HepG2 (cell line): ENCODE data around the gene ARFGAP2. TPM values are rescaled to one million over a fixed set of nuclear protein-coding genes. Genes with fewer than 3 reads are reported as not detected.

Source experiments
- ATAC-seq: fragments of 200-7000 bp; cut with Tn5 transposase; 3 replicates; pipeline ENCODE4 v1.9.1; 2020; ENCODE audit warnings: mild to moderate bottlenecking, moderate library complexity
- BruUV-seq: library from RNA; stranded (reverse); fragments of 400-500 nt; replicated peaks from 2 replicates; lab custom pipeline; 2021; lab: Mats Ljungman, UMichigan
- CTCF ChIA-PET: fragments of 300-600 bp; formaldehyde crosslinking; extraction: SDS; loops from one replicate; lab custom pipeline; 2021; ENCODE audit warnings: low total read pairs, inconsistent platforms, low intra/inter-chr PET ratio; lab: Yijun Ruan, JAX
- POLR2A ChIA-PET: fragments of 350-600 bp; sonication (Branson Sonifier 250); formaldehyde crosslinking; loops from one replicate; lab custom pipeline; 2020; ENCODE audit warnings: antibody characterized with exemption, inconsistent platforms; lab: Yijun Ruan, JAX
- DNase-seq: peaks from one replicate; pipeline ENCODE4 v3.0.0-alpha.2; 2015; ENCODE audit warnings: low spot score
- FAIRE-seq: peaks from 3 replicates; lab custom pipeline; 2011; peaks lifted over from hg19 to GRCh38; lab: Jason Lieb, UNC
- H2AFZ ChIP-seq: one replicate; pipeline ENCODE4 v1.6.1; 2011; ENCODE audit warnings: low read length, inconsistent platforms
- H3K27ac ChIP-seq: fragments of 300-600 bp; 3 replicates; pipeline ENCODE4 v1.8.0; 2011; ENCODE audit warnings: mixed run types, mild to moderate bottlenecking, mixed read lengths, low read length, inconsistent platforms; ENCODE audit not compliant: insufficient read depth; ENCODE audit errors: extremely low read length
- H3K27me3 ChIP-seq, 2 experiments: fragments of 200-600 bp in 1 of 2; 2 replicates in 1 of 2; 3 replicates in 1 of 2; pipeline versions ENCODE4 v1.6.0 to v1.8.0; 2011; ENCODE audit warnings: low read length in 2 of 2, mild to moderate bottlenecking in 2 of 2, moderate library complexity in 2 of 2, inconsistent platforms in 1 of 2; ENCODE audit not compliant: insufficient read depth in 2 of 2, control insufficient read depth in 1 of 2
- H3K36me3 ChIP-seq, 2 experiments: fragments of 200-600 bp in 1 of 2; replicated peaks in 1 of 2; 2 replicates in 1 of 2; 3 replicates in 1 of 2; pipeline versions ENCODE4 v1.5.1 to v1.8.0; 2011; ENCODE audit warnings: low read length in 2 of 2, inconsistent platforms in 1 of 2; ENCODE audit not compliant: insufficient read depth in 2 of 2, control insufficient read depth in 1 of 2
- H3K4me1 ChIP-seq: 2 replicates; pipeline ENCODE4 v1.5.1; 2012; ENCODE audit warnings: low read length, inconsistent platforms; ENCODE audit not compliant: insufficient read depth
- H3K4me2 ChIP-seq: 2 replicates; pipeline ENCODE4 v1.6.0; 2011; ENCODE audit warnings: low read depth, low read length, inconsistent platforms
- H3K4me3 ChIP-seq, 3 experiments: fragments of 200-600 bp in 1 of 3; sonication (generic), shearing (Covaris generic) in 1 of 3; replicated peaks in 1 of 3; 2 replicates each; pipeline ENCODE4 v1.5.1; 2011 to 2016; ENCODE audit warnings: low read length in 3 of 3, inconsistent platforms in 2 of 3, low read depth in 2 of 3, mild to moderate bottlenecking in 2 of 3, control low read depth in 1 of 3, mixed read lengths in 1 of 3; ENCODE audit not compliant: insufficient read depth in 1 of 3
- H3K79me2 ChIP-seq: one replicate; pipeline ENCODE4 v1.6.1; 2011; ENCODE audit warnings: low read length, inconsistent platforms; ENCODE audit not compliant: insufficient read depth
- H3K9ac ChIP-seq: 2 replicates; pipeline ENCODE4 v1.6.0; 2011; ENCODE audit warnings: mild to moderate bottlenecking, low read depth, low read length, inconsistent platforms; ENCODE audit not compliant: insufficient read depth
- H3K9me3 ChIP-seq: 2 replicates; pipeline ENCODE4 v1.5.1; 2012; ENCODE audit warnings: mild to moderate bottlenecking, low read length
- H4K20me1 ChIP-seq: 2 replicates; pipeline ENCODE4 v1.6.0; 2011; ENCODE audit warnings: inconsistent platforms, mild to moderate bottlenecking, low read length, moderate library complexity; ENCODE audit not compliant: insufficient read depth
- MIER2 ChIP-seq: IDR thresholded peaks from 2 replicates; pipeline ENCODE4 v1.6.1; 2016; ENCODE audit warnings: missing biosample characterization, missing genetic modification reagents
- MTA1 ChIP-seq: sonication (generic); formaldehyde crosslinking; IDR thresholded peaks from 2 replicates; pipeline ENCODE4 v1.4.0; 2020; ENCODE audit warnings: missing genetic modification reagents, mild to moderate bottlenecking, borderline replicate concordance
- MXI1 ChIP-seq: IDR thresholded peaks from 3 replicates; pipeline ENCODE4 v1.6.1; 2012; ENCODE audit warnings: low read depth, low read length, inconsistent platforms, borderline replicate concordance
- PHF5A ChIP-seq: IDR thresholded peaks from one replicate; pipeline ENCODE4 v1.6.1; 2018; ENCODE audit warnings: low read depth, missing genetic modification reagents; ENCODE audit not compliant: unreplicated experiment
- TCF7 ChIP-seq: sonication (generic); IDR thresholded peaks from 2 replicates; pipeline ENCODE4 v1.6.1; 2016; ENCODE audit warnings: antibody characterized with exemption, low read depth
- ZBTB38 ChIP-seq: sonication (generic); formaldehyde crosslinking; IDR thresholded peaks from 2 replicates; pipeline ENCODE4 v1.5.1; 2020; ENCODE audit warnings: mild to moderate bottlenecking, missing genetic modification reagents
- ZEB1 ChIP-seq: IDR thresholded peaks from 2 replicates; pipeline ENCODE4 v1.6.1; 2012; ENCODE audit warnings: mild to moderate bottlenecking, low read depth, inconsistent platforms; ENCODE audit not compliant: insufficient replicate concordance
- ZNF296 ChIP-seq: sonication (generic); formaldehyde crosslinking; conservative IDR thresholded peaks from 2 replicates; pipeline ENCODE4 v1.5.0; 2020; ENCODE audit warnings: mild to moderate bottlenecking, missing genetic modification reagents
- ZNF354B ChIP-seq: sonication (generic); formaldehyde crosslinking; IDR thresholded peaks from 2 replicates; pipeline ENCODE4 v1.8.0; 2022; ENCODE audit warnings: mild to moderate bottlenecking, missing genetic modification reagents
- ZNF672 ChIP-seq: sonication (generic); formaldehyde crosslinking; IDR thresholded peaks from 2 replicates; pipeline ENCODE4 v1.8.1; 2022; ENCODE audit warnings: missing genetic modification reagents
- ZNF777 ChIP-seq: sonication (generic); formaldehyde crosslinking; IDR thresholded peaks from 2 replicates; pipeline ENCODE4 v1.4.0; 2020; ENCODE audit warnings: missing genetic modification reagents
- ZNF781 ChIP-seq: sonication (generic); formaldehyde crosslinking; IDR thresholded peaks from 2 replicates; pipeline ENCODE4 v1.5.1; 2020; ENCODE audit warnings: borderline replicate concordance, mild to moderate bottlenecking, missing genetic modification reagents; ENCODE audit errors: not compliant biosample characterization
- WGBS: methylation state at CpG from one replicate; pipeline ENCODE4 v1.1.6; 2017; ENCODE audit warnings: low lambda C conversion rate; 5-methylcytosine and 5-hydroxymethylcytosine counted together
- in situ Hi-C: cut with HindIII; loops from 2 replicates; pipeline ENCODE4 v1.10.0; 2017; ENCODE audit warnings: low pct_unique_long_range_greater_than_20kb; ENCODE audit not compliant: extremely low pct_ligation_motif_present
- intact Hi-C: fragments of 100-400 bp; cut with micrococcal nuclease; formaldehyde crosslinking; loops from one replicate; pipeline ENCODE4 v1.10.0; 2022; ENCODE audit not compliant: unreplicated experiment
- polyA plus RNA-seq, 8 experiments: library from polyadenylated mRNA; depleted of rRNA in 3 of 8; stranded (reverse) in 7 of 8; unstranded in 1 of 8; fragments of >200 nt; fragmentation: Illumina TruSeq in 4 of 8; extraction: Trizol in 4 of 8; gene quantifications; 2 replicates each; pipeline versions ENCODE4 v1.2.1 to v1.2.3, GENCODE V29; 2011 to 2016; ENCODE audit warnings: low read depth in 4 of 8, missing spikeins in 1 of 8, mixed read lengths in 1 of 8; ENCODE audit not compliant: insufficient read depth in 1 of 8
- total RNA-seq, 5 experiments: library from RNA; depleted of rRNA; stranded (reverse); fragments of >200 nt; fragmentation: Illumina TruSeq; extraction: Trizol; gene quantifications; 2 replicates each; pipeline ENCODE4 v1.2.3, GENCODE V29; 2016; ENCODE audit warnings: low read depth in 1 of 5
- TF ChIP-seq, protein P1 (sequence below): sonication (generic); formaldehyde crosslinking; IDR thresholded peaks from 2 replicates; pipeline ENCODE4 v1.8.1; 2023; ENCODE audit warnings: missing genetic modification reagents, mild to moderate bottlenecking, borderline replicate concordance
- TF ChIP-seq, protein P2 (sequence below): sonication (generic); formaldehyde crosslinking; IDR thresholded peaks from 2 replicates; pipeline ENCODE4 v1.5.1; 2020; ENCODE audit warnings: missing genetic modification reagents, mild to moderate bottlenecking, borderline replicate concordance
- TF ChIP-seq, protein P3 (sequence below): sonication (generic); formaldehyde crosslinking; IDR thresholded peaks from 2 replicates; pipeline ENCODE4 v1.4.0; 2020; ENCODE audit warnings: missing genetic modification reagents, borderline replicate concordance
- TF ChIP-seq, protein P4 (sequence below): sonication (generic); formaldehyde crosslinking; IDR thresholded peaks from 2 replicates; pipeline ENCODE4 v1.9.0; 2022; ENCODE audit warnings: low read depth, missing genetic modification reagents

ARFGAP2 gene
- total and polyA plus RNA-seq, 2 of the 13 experiments (the other 11 are each of a cell fraction or from before 2014, with no cell fraction given), result 32.3 to 75.3 TPM

- TF ChIP-seq MIER2 (CRISPR knock-in tag) (no peak), TCF7 (no peak), ZNF296 (CRISPR knock-in tag) (no peak), ZNF781 (CRISPR knock-in tag) (no peak), ZEB1 (peak; percentile 30), ZBTB38 (no peak; the same call in 1 of the 2 replicates)
- TF ChIP-seq, protein P1, sequence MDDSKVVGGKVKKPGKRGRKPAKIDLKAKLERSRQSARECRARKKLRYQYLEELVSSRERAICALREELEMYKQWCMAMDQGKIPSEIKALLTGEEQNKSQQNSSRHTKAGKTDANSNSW (CRISPR knock-in tag), result no peak
- TF ChIP-seq, protein P2, sequence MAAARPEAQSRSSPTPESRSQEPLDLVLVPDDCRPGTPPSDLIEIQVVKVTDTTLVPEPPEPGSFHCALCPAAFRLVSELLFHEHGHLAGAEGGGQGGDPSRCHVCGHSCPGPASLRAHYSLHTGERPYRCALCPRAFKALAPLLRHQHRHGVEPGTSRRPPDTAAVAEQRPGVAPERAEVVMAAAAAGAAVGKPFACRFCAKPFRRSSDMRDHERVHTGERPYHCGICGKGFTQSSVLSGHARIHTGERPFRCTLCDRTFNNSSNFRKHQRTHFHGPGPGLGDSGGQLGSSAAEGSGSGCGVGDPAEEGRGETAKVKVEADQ (CRISPR knock-in tag), result no peak
- TF ChIP-seq, all 625 proteins: peak for 119
These were observed 10.3 kb upstream of the ARFGAP2 start (continued) for GRCh38 chr11:47186700-47187695.

GRCh38 chr11:47186076-47186699 is 9.5 kb upstream of the ARFGAP2 start, which contains the start of gene PACSIN3:
PACSIN3 (minus strand) TSS chr11:47186434; CDS start chr11:47182727, 3,707 bp downstream.
- WGBS, result 0% methylated on average over 6 of the region's 80 CpGs
- intact Hi-C loops, result no loop called here
- ATAC-seq (peak; percentile 20), FAIRE-seq (no peak), DNase-seq (peak; percentile 43)
- H3K9ac ChIP-seq, result peak within 1 kb of the TSS; percentile 94
- in situ Hi-C loops, result no loop called here
- H2AFZ ChIP-seq, result no peak within 1 kb of the TSS
- H3K4me2 ChIP-seq, result peak within 1 kb of the TSS; percentile 97
- POLR2A ChIA-PET, result interaction anchor here (0.7 to 9.2 kb wide), 26 partner anchors 8 to 360 kb away, joined by 3 to 247 read pairs (median 10); partner anchors contain the start of genes ACP2, ARFGAP2, DDB2 and MADD
- no peaks in the 10 kb centered on the region for H3K27me3 ChIP-seq
- peak within 1 kb of the TSS; percentile 70 to 86 (median 77) for H3K4me3 ChIP-seq
- peaks cover 56% of the 10 kb centered on the region for H3K4me1 ChIP-seq
- H3K36me3 ChIP-seq, result peaks cover 7% of the 10 kb centered on the region in 2 experiments; a peak in 3 of 5 replicates
- H4K20me1 ChIP-seq, result no peaks in the 10 kb centered on the region
- H3K27ac ChIP-seq, result peak within 1 kb of the TSS; percentile 98
- H3K79me2 ChIP-seq, result peaks cover 24% of the 10 kb centered on the region
- CTCF ChIA-PET, result no interaction called here
- BruUV-seq, result no TSS peak
- H3K9me3 ChIP-seq, result no peaks in the 10 kb centered on the region
- TF ChIP-seq ZNF354B, result 0 out of 2 replicates have a peak, but pooled peaks have one; percentile 56
- 0 out of 2 replicates have a peak, but pooled peaks have one; percentile 1 for TF ChIP-seq MTA1 (CRISPR knock-in tag)
- peak; percentile 62; the same call in 1 of the 2 replicates for TF ChIP-seq ZNF672
- 0 out of 3 replicates have a peak, but pooled peaks have one; percentile 21 for TF ChIP-seq MXI1
- TF ChIP-seq PHF5A (CRISPR knock-in tag), result no peak
- TF ChIP-seq, protein P3, sequence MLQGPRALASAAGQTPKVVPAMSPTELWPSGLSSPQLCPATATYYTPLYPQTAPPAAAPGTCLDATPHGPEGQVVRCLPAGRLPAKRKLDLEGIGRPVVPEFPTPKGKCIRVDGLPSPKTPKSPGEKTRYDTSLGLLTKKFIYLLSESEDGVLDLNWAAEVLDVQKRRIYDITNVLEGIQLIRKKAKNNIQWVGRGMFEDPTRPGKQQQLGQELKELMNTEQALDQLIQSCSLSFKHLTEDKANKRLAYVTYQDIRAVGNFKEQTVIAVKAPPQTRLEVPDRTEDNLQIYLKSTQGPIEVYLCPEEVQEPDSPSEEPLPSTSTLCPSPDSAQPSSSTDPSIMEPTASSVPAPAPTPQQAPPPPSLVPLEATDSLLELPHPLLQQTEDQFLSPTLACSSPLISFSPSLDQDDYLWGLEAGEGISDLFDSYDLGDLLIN (CRISPR knock-in tag), result no peak
- TF ChIP-seq, protein P4, sequence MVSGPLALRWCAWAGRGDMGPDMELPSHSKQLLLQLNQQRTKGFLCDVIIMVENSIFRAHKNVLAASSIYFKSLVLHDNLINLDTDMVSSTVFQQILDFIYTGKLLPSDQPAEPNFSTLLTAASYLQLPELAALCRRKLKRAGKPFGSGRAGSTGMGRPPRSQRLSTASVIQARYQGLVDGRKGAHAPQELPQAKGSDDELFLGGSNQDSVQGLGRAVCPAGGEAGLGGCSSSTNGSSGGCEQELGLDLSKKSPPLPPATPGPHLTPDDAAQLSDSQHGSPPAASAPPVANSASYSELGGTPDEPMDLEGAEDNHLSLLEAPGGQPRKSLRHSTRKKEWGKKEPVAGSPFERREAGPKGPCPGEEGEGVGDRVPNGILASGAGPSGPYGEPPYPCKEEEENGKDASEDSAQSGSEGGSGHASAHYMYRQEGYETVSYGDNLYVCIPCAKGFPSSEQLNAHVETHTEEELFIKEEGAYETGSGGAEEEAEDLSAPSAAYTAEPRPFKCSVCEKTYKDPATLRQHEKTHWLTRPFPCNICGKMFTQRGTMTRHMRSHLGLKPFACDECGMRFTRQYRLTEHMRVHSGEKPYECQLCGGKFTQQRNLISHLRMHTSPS (CRISPR knock-in tag), result 0 out of 2 replicates have a peak, but pooled peaks have one; percentile 12
- TF ChIP-seq ZNF777, result peak; percentile 85
